Keratinocyte (primary cell): Measurements from ENCODE around the gene OGDHL. TPM values are rescaled to one million over a fixed set of nuclear protein-coding genes. Genes with fewer than 3 reads are reported as not detected.

Experiments used
- DNase-seq: peaks from one replicate; pipeline ENCODE4 v3.0.0-alpha.2; 2011; ENCODE audit warnings: low read depth, missing footprints, low spot score
- FAIRE-seq: peaks from 2 replicates; lab custom pipeline; 2011; peaks lifted over from hg19 to GRCh38; lab: Jason Lieb, UNC
- H2AFZ ChIP-seq: 2 replicates; pipeline ENCODE4 v1.6.0; 2012; ENCODE audit warnings: low read length, control low read depth, inconsistent platforms; ENCODE audit not compliant: control insufficient read depth
- H3K27ac ChIP-seq: 2 replicates; pipeline ENCODE4 v1.5.1; 2011; ENCODE audit warnings: low read length; ENCODE audit not compliant: control insufficient read depth, insufficient read depth
- H3K27me3 ChIP-seq: 3 replicates; pipeline ENCODE4 v1.6.0; 2011; ENCODE audit warnings: low read length; ENCODE audit not compliant: control insufficient read depth, insufficient read depth; ENCODE audit errors: extremely low read depth
- H3K36me3 ChIP-seq, 2 experiments: 2 replicates in 1 of 2; 3 replicates in 1 of 2; pipeline ENCODE4 v1.5.1; 2011; ENCODE audit warnings: low read length in 2 of 2, mild to moderate bottlenecking in 1 of 2; ENCODE audit not compliant: control insufficient read depth in 2 of 2, insufficient read depth in 2 of 2; ENCODE audit errors: extremely low read depth in 1 of 2
- H3K4me1 ChIP-seq: 3 replicates; pipeline ENCODE4 v1.5.1; 2011; ENCODE audit warnings: low read length; ENCODE audit not compliant: control insufficient read depth, insufficient read depth; ENCODE audit errors: extremely low read depth
- H3K4me2 ChIP-seq: 3 replicates; pipeline ENCODE4 v1.6.0; 2011; ENCODE audit warnings: low read depth, low read length; ENCODE audit not compliant: control insufficient read depth, insufficient read depth; ENCODE audit errors: extremely low read depth
- H3K4me3 ChIP-seq, 3 experiments: fragments of 200-600 bp in 1 of 3; sonication (generic) in 1 of 3; 2 replicates in 2 of 3; 3 replicates in 1 of 3; pipeline ENCODE4 v1.5.1; 2011 to 2016; ENCODE audit warnings: low read length in 3 of 3, mild to moderate bottlenecking in 3 of 3, control low read depth in 2 of 3, inconsistent platforms in 1 of 3, low read depth in 1 of 3, mixed read lengths in 1 of 3, mixed run types in 1 of 3, moderate library complexity in 1 of 3; ENCODE audit not compliant: control insufficient read depth in 2 of 3, insufficient read depth in 2 of 3; ENCODE audit errors: extremely low read depth in 1 of 3
- H3K79me2 ChIP-seq: 2 replicates; pipeline ENCODE4 v1.6.0; 2012; ENCODE audit warnings: low read length; ENCODE audit not compliant: control insufficient read depth, insufficient read depth
- H3K9ac ChIP-seq: 3 replicates; pipeline ENCODE4 v1.6.0; 2011; ENCODE audit warnings: low read length; ENCODE audit not compliant: control insufficient read depth, insufficient read depth; ENCODE audit errors: extremely low read depth
- H3K9me1 ChIP-seq: 3 replicates; pipeline ENCODE4 v1.6.0; 2011; ENCODE audit warnings: low read length; ENCODE audit not compliant: control insufficient read depth, insufficient read depth; ENCODE audit errors: extremely low read depth
- H3K9me3 ChIP-seq: 2 replicates; pipeline ENCODE4 v1.5.1; 2012; ENCODE audit warnings: low read depth, low read length; ENCODE audit not compliant: control insufficient read depth
- H4K20me1 ChIP-seq: 3 replicates; pipeline ENCODE4 v1.6.0; 2011; ENCODE audit warnings: low read length; ENCODE audit not compliant: control insufficient read depth, insufficient read depth; ENCODE audit errors: extremely low read depth
- CTCF ChIP-seq, 3 experiments: IDR thresholded peaks in 1 of 3; conservative IDR thresholded peaks in 1 of 3; optimal IDR thresholded peaks in 1 of 3; 2 replicates in 2 of 3; 3 replicates in 1 of 3; pipeline versions ENCODE3 to v1.5.1; 2011; ENCODE audit warnings: low read length in 3 of 3, mild to moderate bottlenecking in 3 of 3, moderate library complexity in 2 of 3, control low read depth in 1 of 3, inconsistent platforms in 1 of 3; ENCODE audit not compliant: insufficient read depth in 2 of 3; ENCODE audit errors: extremely low read depth in 1 of 3
- EZH2 ChIP-seq: IDR thresholded peaks from one replicate; pipeline ENCODE4 v1.6.1; 2012; ENCODE audit warnings: inconsistent platforms, mild to moderate bottlenecking, low read length, moderate library complexity
- dilution Hi-C: fragments of 300-500 bp; cut with MboI; formaldehyde crosslinking; loops from one replicate; pipeline ENCODE4 v1.7.0; 2020; ENCODE audit warnings: low sequenced_read_pairs; ENCODE audit not compliant: extremely low pct_ligation_motif_present
- polyA plus RNA-seq, 5 experiments: library from polyadenylated mRNA; depleted of rRNA in 3 of 5; stranded (reverse) in 3 of 5; stranded (forward) in 1 of 5; unstranded in 1 of 5; fragments of >200 nt; gene quantifications; 1 replicate in 1 of 5; 2 replicates in 3 of 5; 3 replicates in 1 of 5; pipeline versions ENCODE4 v1.2.1 to v1.2.3, GENCODE V29; 2011 to 2012; ENCODE audit warnings: missing spikeins in 2 of 5, low read depth in 1 of 5, low replicate concordance in 1 of 5

The OGDHL gene
- polyA plus RNA-seq, 1 donor (not counting 4 experiments of a cell fraction or from before 2014, with no cell fraction given) = 0.09 TPM

- DNase-seq = no peak
- no peak for FAIRE-seq
- Histone ChIP-seq H2AFZ (no peak overlapping the region), H3K9me3 (no peaks in the 10 kb centered on the region), H3K9ac (no peak overlapping the region), H3K4me2 (no peak overlapping the region), H3K4me1 (no peaks in the 10 kb centered on the region), H3K4me3 (no peak overlapping the region), H3K36me3 (no peaks in the 10 kb centered on the region), H3K9me1 (no peaks in the 10 kb centered on the region), H4K20me1 (no peaks in the 10 kb centered on the region), H3K27ac (no peak overlapping the region), H3K27me3 (peaks cover 5% of the 10 kb centered on the region), H3K79me2 (no peaks in the 10 kb centered on the region)
- TF ChIP-seq EZH2 (no peak), CTCF (optimal IDR thresholded peaks at IDR 0.05 in 1 of 3, IDR thresholded peaks at IDR 0.05 in 1 of 3, conservative IDR thresholded peaks at IDR 0.05 in 1 of 3; ENCODE audit: extremely low read depth in 1 of 3, insufficient read depth in 2 of 3, low read length in 3 of 3) (no peak)
- dilution Hi-C loops = no loop called here
These were observed 19.1 kb upstream of the OGDHL start for GRCh38 chr10:49781247-49781646.

GRCh38 chr10:49778197-49778596, 16.1 kb upstream of the OGDHL start:
- Histone ChIP-seq H3K4me2 (no peak overlapping the region), H3K9me1 (no peaks in the 10 kb centered on the region), H3K27me3 (peaks cover 5% of the 10 kb centered on the region), H3K79me2 (no peaks in the 10 kb centered on the region), H3K36me3 (no peaks in the 10 kb centered on the region), H2AFZ (no peak overlapping the region), H3K4me1 (no peaks in the 10 kb centered on the region), H4K20me1 (no peaks in the 10 kb centered on the region), H3K9me3 (no peaks in the 10 kb centered on the region), H3K9ac (no peak overlapping the region), H3K27ac (no peak overlapping the region), H3K4me3 (no peak overlapping the region)
- TF ChIP-seq CTCF (optimal IDR thresholded peaks at IDR 0.05 in 1 of 3, IDR thresholded peaks at IDR 0.05 in 1 of 3, conservative IDR thresholded peaks at IDR 0.05 in 1 of 3; ENCODE audit: extremely low read depth in 1 of 3, insufficient read depth in 2 of 3, low read length in 3 of 3) = no peak
- no peak for TF ChIP-seq EZH2
- DNase-seq (no peak), FAIRE-seq (no peak)
- dilution Hi-C loops = no loop called here
